Fibroblast of skin of left biceps (primary cell): ENCODE results near the gene FBLN5.

Experiments used
- DNase-seq, 2 experiments: peaks; one replicate each; pipeline ENCODE4 v3.0.0-alpha.2; 2013; ENCODE audit warnings: low read depth in 2 of 2

Gene FBLN5

DNA sequence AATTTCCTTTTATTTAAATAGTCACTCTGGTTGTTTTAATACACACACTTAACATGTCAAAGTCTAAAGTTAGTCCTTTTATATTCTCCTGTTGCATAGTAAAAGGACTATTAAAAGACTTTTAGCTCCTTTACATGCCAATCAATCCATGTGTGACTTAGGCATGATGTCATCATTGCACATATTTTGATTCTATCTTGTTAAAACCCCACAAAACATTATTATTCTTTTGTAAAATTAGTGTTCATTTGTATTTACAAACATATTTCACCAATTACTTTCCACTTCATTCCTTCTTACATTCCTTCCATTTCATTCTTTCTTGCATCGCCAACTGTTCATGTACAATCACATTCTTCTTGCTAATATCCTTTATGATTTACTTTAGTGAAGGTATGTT is 119.7 kb downstream of the FBLN5 start:
- DNase-seq = no peak
